Gastrocnemius medialis (tissue), 4 donors: ENCODE results near the gene PIGB.

Experiments used
- POLR2A ChIP-seq, 2 donors: fragments of 450-650 bp; IDR thresholded peaks; one replicate each; pipeline ENCODE4 v1.6.1; 2017; ENCODE audit warnings: antibody characterized with exemption in 2 of 2, mild to moderate bottlenecking in 2 of 2, moderate library complexity in 2 of 2
- TF ChIP-seq, protein P1 (sequence below), 5 experiments: fragments of 450-650 bp in 3 of 5; fragments of 200-600 bp in 2 of 5; sonication (generic) in 2 of 5; IDR thresholded peaks in 4 of 5; conservative IDR thresholded peaks in 1 of 5; 1 replicate in 4 of 5; 2 replicates in 1 of 5; pipeline ENCODE4 v1.5.1; 2016 to 2019; ENCODE audit warnings: antibody characterized with exemption in 5 of 5, mild to moderate bottlenecking in 3 of 5, moderate library complexity in 3 of 5

DNA sequence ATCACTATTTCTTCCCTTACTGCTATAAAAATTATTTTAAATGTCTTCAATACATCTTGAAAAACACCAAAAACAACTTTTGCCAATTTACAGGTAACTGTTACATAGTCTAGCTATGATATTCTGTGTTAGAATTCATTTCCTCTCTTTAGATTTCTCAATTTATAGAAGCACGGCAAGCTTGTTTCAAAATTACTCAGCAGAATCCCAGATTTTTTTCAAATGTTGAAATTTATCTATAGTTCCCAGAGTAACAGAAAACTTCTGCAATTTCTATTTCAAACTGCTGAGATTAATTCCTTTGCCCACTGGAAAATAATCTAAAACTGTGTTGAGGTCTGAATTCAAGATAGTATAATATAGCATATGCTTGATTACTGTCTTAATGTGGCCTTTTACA lies 48.0 kb downstream of the PIGB start:
- TF ChIP-seq, protein P1, sequence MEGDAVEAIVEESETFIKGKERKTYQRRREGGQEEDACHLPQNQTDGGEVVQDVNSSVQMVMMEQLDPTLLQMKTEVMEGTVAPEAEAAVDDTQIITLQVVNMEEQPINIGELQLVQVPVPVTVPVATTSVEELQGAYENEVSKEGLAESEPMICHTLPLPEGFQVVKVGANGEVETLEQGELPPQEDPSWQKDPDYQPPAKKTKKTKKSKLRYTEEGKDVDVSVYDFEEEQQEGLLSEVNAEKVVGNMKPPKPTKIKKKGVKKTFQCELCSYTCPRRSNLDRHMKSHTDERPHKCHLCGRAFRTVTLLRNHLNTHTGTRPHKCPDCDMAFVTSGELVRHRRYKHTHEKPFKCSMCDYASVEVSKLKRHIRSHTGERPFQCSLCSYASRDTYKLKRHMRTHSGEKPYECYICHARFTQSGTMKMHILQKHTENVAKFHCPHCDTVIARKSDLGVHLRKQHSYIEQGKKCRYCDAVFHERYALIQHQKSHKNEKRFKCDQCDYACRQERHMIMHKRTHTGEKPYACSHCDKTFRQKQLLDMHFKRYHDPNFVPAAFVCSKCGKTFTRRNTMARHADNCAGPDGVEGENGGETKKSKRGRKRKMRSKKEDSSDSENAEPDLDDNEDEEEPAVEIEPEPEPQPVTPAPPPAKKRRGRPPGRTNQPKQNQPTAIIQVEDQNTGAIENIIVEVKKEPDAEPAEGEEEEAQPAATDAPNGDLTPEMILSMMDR (IDR thresholded peaks at IDR 0.05 in 4 of 5, conservative IDR thresholded peaks at IDR 0.05 in 1 of 5) = no peak
- no peak for TF ChIP-seq POLR2A (IDR thresholded peaks at IDR 0.05)
